ENCODE data around the gene PRMT9.
A peak's percentile ranks its signal among the peaks of the same experiment; 100 is the strongest.

The PRMT9 gene

DNA sequence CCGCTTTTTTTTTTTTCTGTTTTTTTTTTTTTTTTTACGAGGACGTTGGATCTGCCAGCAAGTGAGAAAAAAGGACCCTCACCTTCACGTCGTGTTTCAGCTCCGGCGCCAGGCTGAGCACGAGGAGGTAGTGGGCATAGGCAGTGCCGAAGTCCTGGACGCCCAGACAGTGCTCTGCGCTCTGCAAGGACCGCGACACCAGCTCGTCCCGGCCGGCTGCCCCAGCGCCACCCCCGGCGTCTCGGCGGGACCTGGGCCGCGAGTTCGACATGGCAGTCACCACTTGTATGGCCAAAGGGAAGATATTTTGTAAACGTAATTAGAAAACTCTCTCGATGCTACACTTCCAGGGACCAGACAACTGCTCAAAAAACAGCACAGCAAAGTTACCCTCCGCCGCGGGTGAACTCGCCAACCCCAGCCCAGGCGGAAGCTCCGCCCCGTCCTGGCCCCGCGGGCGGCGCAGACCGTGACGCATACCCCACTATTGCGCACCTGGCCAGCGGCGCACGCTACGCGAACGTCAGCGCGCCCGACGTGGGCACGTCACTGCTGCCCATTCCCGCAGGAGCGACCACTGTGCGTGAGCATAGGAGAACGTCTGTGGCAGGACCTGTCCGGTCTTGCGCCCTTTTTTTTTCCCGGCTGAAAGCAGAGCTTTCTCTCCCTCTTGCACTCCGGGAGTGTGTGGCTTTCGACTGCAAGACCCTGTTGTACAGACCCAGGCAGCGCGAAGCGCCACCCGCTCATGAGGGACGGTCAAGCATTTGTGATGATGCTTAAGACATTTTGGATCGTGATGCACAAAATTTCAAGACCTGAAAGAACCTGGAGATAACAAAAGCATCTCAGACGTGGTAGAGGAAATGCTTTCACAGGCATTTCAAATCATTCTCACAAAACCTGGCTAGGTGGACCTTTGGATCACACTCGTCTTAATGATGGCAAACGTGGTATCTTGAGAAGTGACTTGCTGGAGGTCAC, at the start of gene PRMT9:
Gene PRMT9 (minus strand): TSS at position 447 of the 984 bp plus-strand sequence. CDS start 176 bp downstream, at position 271.
- peak; percentile 74 for DNase-seq

DNA sequence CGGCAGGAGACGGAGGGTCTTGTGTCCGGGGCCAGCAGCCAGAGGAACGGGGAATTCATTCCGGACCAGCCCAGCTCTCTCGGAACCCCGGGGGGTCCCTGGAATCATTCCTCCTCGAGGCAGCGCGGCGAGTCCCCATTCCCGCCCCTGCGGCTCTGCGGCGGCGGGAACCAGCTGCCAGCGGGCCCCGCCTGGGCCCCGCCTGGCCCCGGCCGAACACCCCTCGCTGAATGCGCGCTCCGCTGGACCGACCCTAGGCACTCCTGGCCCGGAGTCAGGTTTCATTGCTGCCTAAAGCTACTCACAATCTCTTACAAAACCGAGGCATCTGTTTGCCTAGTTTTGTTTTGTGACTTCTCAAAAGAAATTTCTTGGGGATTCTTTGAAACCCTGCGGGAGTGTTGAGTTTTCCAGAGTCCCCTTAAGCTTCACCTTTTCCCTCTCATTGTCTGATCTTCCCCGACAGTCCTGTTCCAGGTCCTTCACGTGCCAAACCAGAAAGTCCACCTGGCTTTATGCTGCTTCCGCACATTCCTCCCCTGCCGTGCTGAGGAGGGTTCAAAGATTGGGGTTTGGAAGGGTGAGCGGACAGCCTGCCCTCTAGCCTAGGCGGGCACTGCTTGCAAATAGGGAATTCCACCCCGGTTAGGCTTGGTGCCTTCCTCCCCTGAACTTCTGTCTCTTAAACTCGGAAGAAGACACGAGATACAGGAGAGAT, 48.7 kb upstream of the PRMT9 start:
- DNase-seq = no peak

DNA sequence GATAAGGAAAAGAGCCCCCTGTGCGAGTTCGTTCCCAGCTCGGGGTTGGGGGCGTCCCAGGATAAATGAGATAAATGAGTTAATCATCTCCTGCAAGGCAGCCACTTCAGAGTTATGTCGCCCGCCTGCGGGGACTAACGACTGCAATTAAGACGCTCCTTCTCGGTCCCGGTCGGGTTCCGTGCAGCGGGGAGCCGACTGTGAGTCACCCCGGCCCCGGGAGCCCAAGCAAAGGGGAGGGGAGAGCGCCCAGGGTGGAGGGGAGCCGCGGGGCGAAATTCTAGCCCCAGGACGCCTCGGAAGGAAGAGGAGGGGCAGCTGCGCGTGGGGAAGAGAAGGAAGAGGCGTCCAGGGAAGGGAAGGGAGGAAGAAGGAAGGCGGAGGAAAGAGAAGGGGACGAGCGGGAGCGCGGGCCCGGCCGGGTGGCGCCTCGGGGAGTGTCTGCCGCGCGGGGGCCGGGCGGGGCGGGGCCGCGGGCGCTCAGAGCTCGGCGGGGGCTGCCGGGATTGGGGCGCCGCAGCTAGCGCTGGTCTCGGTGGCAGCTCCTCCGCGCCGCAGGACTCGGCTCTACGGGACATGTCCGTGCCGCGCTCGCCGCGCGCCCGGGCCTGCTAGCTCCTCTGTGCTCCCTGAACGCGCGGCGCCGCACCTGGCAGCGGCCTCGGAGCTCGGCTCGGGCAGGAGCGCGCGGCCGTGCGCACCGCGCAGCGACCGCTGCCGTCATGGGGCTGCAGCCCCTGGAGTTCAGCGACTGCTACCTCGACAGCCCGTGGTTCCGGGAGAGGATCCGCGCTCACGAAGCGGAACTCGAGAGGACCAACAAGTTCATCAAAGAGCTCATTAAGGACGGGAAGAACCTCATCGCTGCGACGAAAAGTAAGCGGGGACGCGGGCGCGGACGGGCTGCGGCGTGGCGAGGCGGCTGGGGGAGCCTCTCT, 47.9 kb upstream of the PRMT9 start, which contains the start of gene ARHGAP10:
Gene ARHGAP10 (plus strand): TSS at position 509 of the 938 bp plus-strand sequence. CDS start 214 bp downstream, at position 723.
- no peak for DNase-seq

GRCh38 chr4:147730333-147730732, 46.4 kb upstream of the PRMT9 start:
- DNase-seq = no peak

DNA sequence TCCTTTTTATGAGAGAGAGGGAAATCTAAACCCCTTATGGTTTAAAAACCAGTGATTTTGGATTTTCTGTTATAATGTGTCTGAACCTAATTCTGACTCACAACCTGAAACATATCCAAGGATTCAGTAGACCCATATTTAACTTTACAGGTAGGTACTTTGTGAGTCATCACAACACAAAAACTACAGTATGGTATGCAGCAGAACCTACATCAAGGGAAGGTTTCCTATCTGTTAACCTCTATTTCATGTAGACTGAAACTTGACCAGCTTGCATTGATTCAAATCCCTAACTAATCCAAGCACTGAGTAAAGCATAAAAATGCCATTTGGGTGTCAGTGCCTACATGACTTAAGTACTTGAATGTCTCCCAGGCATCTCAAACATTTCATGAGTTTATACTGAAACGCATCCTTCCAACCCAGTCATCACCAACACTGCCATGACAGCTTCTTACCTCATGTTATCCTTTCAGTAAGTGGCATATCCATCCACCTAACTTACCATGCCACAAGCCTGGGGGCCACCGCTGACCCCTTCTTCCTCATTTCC, 43.6 kb upstream of the PRMT9 start:
- DNase-seq = no peak

DNA sequence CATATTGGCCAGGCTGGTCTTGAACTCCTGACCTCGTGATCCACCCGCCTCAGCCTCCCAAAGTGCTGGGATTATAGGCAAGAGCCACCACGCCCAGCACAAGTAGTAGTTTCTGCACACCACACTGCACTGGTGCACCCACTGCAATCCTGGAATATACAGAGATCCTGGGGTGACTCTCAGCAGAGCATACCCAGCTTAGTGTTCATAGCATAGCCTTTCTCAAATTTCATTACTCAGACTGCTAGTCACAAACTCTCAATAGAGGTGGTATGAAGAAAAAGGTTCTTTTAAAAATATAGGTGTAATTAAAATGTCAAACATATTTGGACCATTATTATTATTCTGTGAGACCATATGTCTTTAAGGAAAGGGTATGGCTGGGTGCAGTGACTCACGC, 41.7 kb upstream of the PRMT9 start:
- no peak for DNase-seq

GRCh38 chr4:147724468-147725201, 40.7 kb upstream of the PRMT9 start:
- DNase-seq = no peak

GRCh38 chr4:147723326-147723725, 39.4 kb upstream of the PRMT9 start:
- no peak for DNase-seq

DNA sequence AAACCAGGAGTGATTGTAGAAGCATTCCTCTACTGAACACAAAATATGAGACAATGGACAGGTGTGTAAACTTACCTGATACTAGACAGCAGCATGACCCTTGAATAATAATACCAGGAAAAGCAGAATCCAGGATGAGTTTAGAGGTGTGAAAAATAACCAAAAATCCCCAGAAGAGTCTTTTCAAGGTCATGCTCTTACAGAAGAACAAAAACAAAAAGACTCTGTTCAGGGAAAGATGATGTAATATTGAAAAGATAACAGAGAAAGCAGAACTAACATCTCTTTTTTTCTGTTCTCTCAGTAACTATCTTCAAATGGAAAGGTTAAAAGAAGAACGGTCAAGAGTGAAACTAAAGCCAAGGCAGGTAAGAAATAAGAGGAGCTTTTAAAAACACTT, 33.9 kb upstream of the PRMT9 start:
- DNase-seq = no peak

- no peak for DNase-seq
These were observed 30.8 kb upstream of the PRMT9 start for GRCh38 chr4:147714575-147715401.

DNA sequence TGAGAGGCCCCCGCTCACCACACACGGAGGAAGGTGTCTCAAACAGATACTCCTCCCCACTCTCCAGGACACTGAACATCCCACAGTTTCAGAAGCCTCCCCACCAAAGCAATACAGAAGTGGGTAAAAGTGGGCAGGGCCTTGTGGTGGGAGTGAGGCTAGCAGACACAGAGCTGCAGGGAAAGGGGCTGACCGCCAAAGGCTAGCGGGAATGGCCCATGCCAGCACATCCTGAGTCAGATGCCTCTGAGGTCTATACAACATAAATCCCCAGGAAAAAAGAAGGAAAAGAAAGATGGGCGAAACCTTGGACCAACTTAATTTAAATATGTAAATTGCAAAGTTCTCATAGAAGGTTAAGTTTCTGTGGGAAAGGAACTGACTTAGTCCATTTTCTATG, 26.0 kb upstream of the PRMT9 start:
- no peak for DNase-seq

GRCh38 chr4:147707892-147708672, 24.1 kb upstream of the PRMT9 start:
- peak; percentile 23 for DNase-seq

- no peak for DNase-seq
These were observed 20.9 kb upstream of the PRMT9 start for GRCh38 chr4:147704846-147705245.

DNA sequence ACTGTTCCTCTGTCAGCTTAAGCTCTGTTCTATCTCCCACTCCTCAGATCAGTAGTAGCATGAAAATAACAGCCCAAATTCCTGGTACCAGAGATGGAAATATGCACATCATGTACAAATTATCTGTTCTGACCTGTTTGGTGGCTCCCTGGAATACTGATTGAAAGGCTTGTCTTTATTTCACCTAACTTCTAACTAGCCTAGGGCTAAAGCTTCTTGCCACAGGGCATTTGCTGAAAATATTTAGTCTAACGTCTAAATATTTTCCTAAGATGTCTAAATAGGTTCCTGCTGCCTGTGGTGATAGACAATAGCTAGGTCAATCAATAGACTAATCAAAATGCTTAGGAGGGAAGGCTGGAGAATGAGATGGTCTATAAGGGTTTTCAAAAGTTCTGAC, 12.9 kb upstream of the PRMT9 start:
- no peak for DNase-seq

GRCh38 chr4:147693218-147693617, 9.3 kb upstream of the PRMT9 start:
- DNase-seq = no peak

- DNase-seq = no peak
These were observed 7.9 kb upstream of the PRMT9 start for GRCh38 chr4:147691820-147692219.

DNA sequence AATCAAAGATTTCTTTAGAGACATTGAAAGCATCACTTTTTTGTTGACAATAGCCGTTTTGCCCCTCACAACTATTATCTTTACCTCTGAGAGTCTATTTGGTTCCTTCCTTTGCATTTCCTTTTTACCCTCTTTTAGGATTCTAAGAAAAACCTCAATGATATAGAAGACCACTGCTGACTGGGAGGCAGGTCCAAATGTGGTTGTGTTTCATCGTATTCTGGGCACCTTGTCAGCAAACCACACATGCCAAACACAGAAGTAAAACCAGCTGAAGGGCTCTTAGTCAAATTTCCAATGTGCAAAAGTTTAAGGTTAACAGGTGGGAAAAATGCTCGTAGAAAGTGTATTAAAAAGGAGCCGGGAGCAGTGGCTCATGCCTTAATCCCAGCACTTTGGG, 5.1 kb upstream of the PRMT9 start:
- no peak for DNase-seq

DNA sequence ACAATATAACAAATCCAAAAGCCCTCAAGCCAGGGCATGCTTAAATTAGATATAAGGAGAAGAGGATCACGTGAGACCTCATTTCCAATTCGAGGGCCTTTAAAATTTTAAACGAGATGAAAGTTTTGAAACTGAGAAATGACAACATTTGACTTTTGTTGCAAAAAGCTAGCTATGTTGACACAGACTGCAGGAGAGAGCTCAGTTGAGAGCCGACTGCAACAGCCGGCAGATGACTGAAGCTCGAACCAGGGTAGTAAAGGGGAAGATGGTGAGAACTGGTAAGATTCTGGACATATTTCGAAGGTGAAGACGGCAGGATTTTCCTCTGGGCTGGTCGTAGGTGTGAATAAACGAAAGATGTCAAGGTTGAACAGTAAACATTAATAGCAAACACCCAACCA, 773 bp downstream of the PRMT9 start:
- no peak for DNase-seq

GRCh38 chr4:147682755-147683154, 1.2 kb downstream of the PRMT9 start:
- no peak for DNase-seq
